Gastrocnemius medialis (tissue), 4 donors: ENCODE results near the gene PCDHB9. TPM values are rescaled to one million over a fixed set of nuclear protein-coding genes. Genes with fewer than 3 reads are reported as not detected.
"Not testable (repeated sequence)": the region's sequence is repeated elsewhere in the genome, so short reads cannot be mapped to it uniquely, and the experiment has no call there.

Source experiments
- ATAC-seq, 2 donors: fragments of 150-250 bp; one replicate each; pipeline ENCODE4 v1.9.1; 2016
- DNase-seq, 2 donors: peaks; one replicate each; pipeline ENCODE4 v3.0.0-alpha.2; 2019
- H3K27ac ChIP-seq, 4 donors: fragments of 200-600 bp; sonication (generic); 1 replicate in 1 of 4; 2 replicates in 3 of 4; pipeline ENCODE4 v1.5.1; 2016 to 2018; ENCODE audit warnings: mild to moderate bottlenecking in 2 of 4, moderate library complexity in 1 of 4
- H3K27me3 ChIP-seq, 3 donors: fragments of 200-600 bp; sonication (generic) in 2 of 3; 1 replicate in 1 of 3; 2 replicates in 2 of 3; pipeline versions ENCODE4 v1.5.1 to v1.6.0; 2016 to 2019; ENCODE audit warnings: mild to moderate bottlenecking in 1 of 3, moderate library complexity in 1 of 3
- H3K36me3 ChIP-seq, 2 donors: fragments of 200-600 bp; sonication (generic) in 1 of 2; one replicate each; pipeline ENCODE4 v1.5.1; 2017 to 2018
- H3K4me1 ChIP-seq, 2 donors: fragments of 200-600 bp; sonication (generic) in 1 of 2; one replicate each; pipeline ENCODE4 v1.5.1; 2016 to 2017; ENCODE audit warnings: mild to moderate bottlenecking in 2 of 2
- H3K4me3 ChIP-seq, 4 donors: fragments of 200-600 bp; sonication (generic) in 3 of 4; 1 replicate in 1 of 4; 2 replicates in 3 of 4; pipeline ENCODE4 v1.5.1; 2016 to 2019; ENCODE audit warnings: mild to moderate bottlenecking in 2 of 4
- H3K9me3 ChIP-seq, 3 donors: fragments of 200-600 bp; sonication (generic) in 2 of 3; 1 replicate in 1 of 3; 2 replicates in 2 of 3; pipeline ENCODE4 v1.5.1; 2016 to 2019
- CTCF ChIP-seq, 5 experiments: fragments of 450-650 bp in 3 of 5; fragments of 200-600 bp in 2 of 5; sonication (generic) in 2 of 5; IDR thresholded peaks in 4 of 5; conservative IDR thresholded peaks in 1 of 5; 1 replicate in 4 of 5; 2 replicates in 1 of 5; pipeline ENCODE4 v1.5.1; 2016 to 2019; ENCODE audit warnings: antibody characterized with exemption in 5 of 5, mild to moderate bottlenecking in 3 of 5, moderate library complexity in 3 of 5
- POLR2A ChIP-seq, 2 donors: fragments of 450-650 bp; IDR thresholded peaks; one replicate each; pipeline ENCODE4 v1.6.1; 2017; ENCODE audit warnings: antibody characterized with exemption in 2 of 2, mild to moderate bottlenecking in 2 of 2, moderate library complexity in 2 of 2
- in situ Hi-C, 4 donors: fragments of 200-750 bp; cut with MboI; loops; one replicate each; pipeline versions ENCODE4 v1.15.0 to v1.8.0; 2017; ENCODE audit warnings: low sequenced_read_pairs in 4 of 4
- intact Hi-C: fragments of 100-400 bp; cut with DNase I; formaldehyde crosslinking; loops from one replicate; pipeline ENCODE4 v1.15.1; 2023; ENCODE audit warnings: low total_unique reads
- total RNA-seq, 4 donors: library from RNA; depleted of rRNA; stranded (reverse); fragments of >200 nt; gene quantifications; one replicate each; pipeline versions ENCODE4 v1.1.0 to v1.2.3, GENCODE V29; 2016

The PCDHB9 gene
- total RNA-seq, 4 donors from 2014 or later: 0.15 to 3.0 (median 0.71) TPM

GRCh38 chr5:141155540-141156374 is 31.2 kb upstream of the PCDHB9 start:
- in situ Hi-C loops: no loop called here
- intact Hi-C loops: no loop called here
- Histone ChIP-seq H3K27ac (no peak overlapping the region), H3K4me1 (no peaks in the 10 kb centered on the region), H3K4me3 (no peak overlapping the region), H3K27me3 (peaks cover 0 to 10% (median 0%) of the 10 kb centered on the region in 3 donors), H3K36me3 (no peaks in the 10 kb centered on the region), H3K9me3 (peaks cover 0 to 12% (median 2%) of the 10 kb centered on the region in 3 donors)
- ATAC-seq (no peak), DNase-seq (no peak)
- TF ChIP-seq CTCF (IDR thresholded peaks at IDR 0.05 in 4 of 5, conservative IDR thresholded peaks at IDR 0.05 in 1 of 5) (no peak), POLR2A (IDR thresholded peaks at IDR 0.05) (no peak)

GRCh38 chr5:141157356-141157755 is 29.6 kb upstream of the PCDHB9 start:
- H3K9me3 ChIP-seq, intact Hi-C loops, ATAC-seq, H3K36me3 ChIP-seq, in situ Hi-C loops, H3K27ac ChIP-seq, DNase-seq, H3K4me3 ChIP-seq, H3K4me1 ChIP-seq: not testable (repeated sequence)
- H3K27me3 ChIP-seq: peaks cover 0 to 10% (median 0%) of the 10 kb centered on the region in 3 donors

GRCh38 chr5:141157901-141158300 is 29.1 kb upstream of the PCDHB9 start:
- H3K4me3 ChIP-seq, H3K4me1 ChIP-seq, in situ Hi-C loops, H3K36me3 ChIP-seq, ATAC-seq, H3K9me3 ChIP-seq, DNase-seq, H3K27ac ChIP-seq, intact Hi-C loops: not testable (repeated sequence)
- peaks cover 0 to 10% (median 0%) of the 10 kb centered on the region in 3 donors for H3K27me3 ChIP-seq

- Histone ChIP-seq H3K27me3 (peaks cover 5 to 31% (median 21%) of the 10 kb centered on the region in 3 donors), H3K27ac (no peak within 1 kb of the TSS), H3K4me1 (no peaks in the 10 kb centered on the region), H3K9me3 (peaks cover 0 to 14% (median 7%) of the 10 kb centered on the region in 3 donors), H3K4me3 (peak within 1 kb of the TSS in 1 of 4 donors; percentile 5), H3K36me3 (no peaks in the 10 kb centered on the region)
- DNase-seq (no peak), ATAC-seq (no peak)
- intact Hi-C loops: no loop called here
- TF ChIP-seq POLR2A (IDR thresholded peaks at IDR 0.05) (no peak), CTCF (IDR thresholded peaks at IDR 0.05 in 4 of 5, conservative IDR thresholded peaks at IDR 0.05 in 1 of 5) (peak in 1 of 5 experiments; percentile 33)
- in situ Hi-C loops: no loop called here
Measured at GRCh38 chr5:141172381-141173204, 14.4 kb upstream of the PCDHB9 start, which contains the start of gene PCDHB7. PCDHB7 (plus strand) TSS chr5:141172644; CDS start chr5:141172836, 192 bp downstream.

GRCh38 chr5:141174291-141175104 is 12.5 kb upstream of the PCDHB9 start:
- DNase-seq, H3K27ac ChIP-seq, ATAC-seq, H3K4me1 ChIP-seq, intact Hi-C loops, in situ Hi-C loops, H3K36me3 ChIP-seq, H3K4me3 ChIP-seq: not testable (repeated sequence)
- Histone ChIP-seq H3K9me3 (peaks cover 0 to 22% (median 13%) of the 10 kb centered on the region in 3 donors), H3K27me3 (peaks cover 5 to 46% (median 22%) of the 10 kb centered on the region in 3 donors)
